ENCODE measurements around the gene NLGN1. TPM values are rescaled to one million over a fixed set of nuclear protein-coding genes. Genes with fewer than 3 reads are reported as not detected.

The NLGN1 gene
- total and polyA plus RNA-seq, 2 of the 8 experiments (the other 6 are each of a cell fraction or from before 2014, with no cell fraction given) = 7.8 to 14.8 TPM

- TF ChIP-seq CTCF (IDR thresholded peaks at IDR 0.05; ENCODE audit: control extremely low read depth in 1 of 3, insufficient read depth in 1 of 3, low read depth in 1 of 3, low read length in 3 of 3) = no peak
- TF ChIP-seq CBX8 (IDR thresholded peaks at IDR 0.05; ENCODE audit: borderline replicate concordance, low read depth, low read length) = no peak
- TF ChIP-seq RXRA (IDR thresholded peaks at IDR 0.05; ENCODE audit: insufficient read depth, low read depth, low read length) = no peak
- no peak for TF ChIP-seq GABPA (IDR thresholded peaks at IDR 0.05; ENCODE audit: borderline replicate concordance, insufficient read depth, low read length)
- no peak for TF ChIP-seq NRF1 (IDR thresholded peaks at IDR 0.05; ENCODE audit: low read depth, low read length)
- no peak for TF ChIP-seq YY1 (IDR thresholded peaks at IDR 0.05; ENCODE audit: low read depth, low read length)
- TF ChIP-seq RNF2 (IDR thresholded peaks at IDR 0.05; ENCODE audit: borderline replicate concordance, low read depth, low read length, missing control alignments, poor library complexity, severe bottlenecking) = no peak
- no peak for TF ChIP-seq TAF1 (IDR thresholded peaks at IDR 0.05; ENCODE audit: low read depth, low read length)
- no peak for TF ChIP-seq RAD21 (IDR thresholded peaks at IDR 0.05 in 1 of 2, conservative IDR thresholded peaks at IDR 0.05 in 1 of 2; ENCODE audit: low read depth in 2 of 2, low read length in 2 of 2)
- no peak for TF ChIP-seq FOSL1 (IDR thresholded peaks at IDR 0.05; ENCODE audit: insufficient read depth, low read depth, low read length)
Observed at GRCh38 chr3:174233511-174233910, 836.0 kb downstream of the NLGN1 start (continued).
